Measurements from ENCODE around the gene PANK2. TPM values are rescaled to one million over a fixed set of nuclear protein-coding genes. Genes with fewer than 3 reads are reported as not detected.
"Not testable (repeated sequence)": the region's sequence is repeated elsewhere in the genome, so short reads cannot be mapped to it uniquely, and the experiment has no call there.

Gene PANK2
- total RNA-seq (2014; rRNA removed; shearing (Covaris generic)) (63.4 and 72.0 TPM in 2 replicates), polyA plus RNA-seq (2016; fragmentation: Nextera tagmentation; extraction: Ambion mirVana) (36.1 and 36.8 TPM in 2 replicates)
- long read RNA-seq, transcript PANK2-201 (7 exons, 2,280 nt): major isoform, 25 of 82 reads
- long read RNA-seq, transcript PANK2-202 (7 exons, 1,843 nt): major isoform, 25 of 82 reads
- long read RNA-seq, partial matches to known transcripts: 15 of 82 reads
- long read RNA-seq, other reads (novel, unspliced or antisense): 16 of 82 reads

GRCh38 chr20:3888622-3889488, at the start of gene PANK2:
Gene PANK2, plus strand, starts transcription at chr20:3889387.
- TF ChIP-seq CREB1 (CRISPR knock-in tag; IDR thresholded peaks at IDR 0.05; ENCODE audit: low read depth): peak; percentile 79
- peak; percentile 36 to 57 for TF ChIP-seq CTCF (conservative IDR thresholded peaks at IDR 0.05; ENCODE audit: low read depth in 2 of 2)
- peak; percentile 77 for TF ChIP-seq POLR2AphosphoS5 (IDR thresholded peaks at IDR 0.05; ENCODE audit: low read depth)
- TF ChIP-seq JUNB (IDR thresholded peaks at IDR 0.05; ENCODE audit: unreplicated experiment): no peak
- TF ChIP-seq EZH2 (IDR thresholded peaks at IDR 0.05; ENCODE audit: low read depth, unreplicated experiment): no peak
- ATAC-seq (peak; percentile 94), DNase-seq (ENCODE audit: low spot score) (peak; percentile 100)
- no peaks in the 10 kb centered on the region for H3K36me3 ChIP-seq (ENCODE audit: insufficient read depth)
- Mint-ChIP-seq H3K9me3 (0 out of 3 replicates have a peak, but pooled peaks cover 2% of the 10 kb centered on the region), H3K4me1 (peaks cover 38% of the 10 kb centered on the region), H3K27ac (peak within 1 kb of the TSS; percentile 98), H3K36me3 (ENCODE audit: low read depth) (peaks cover 45% of the 10 kb centered on the region), H3K27me3 (ENCODE audit: insufficient read depth, low read depth, poor library complexity) (peaks cover 19% of the 10 kb centered on the region), H3K4me3 (peak within 1 kb of the TSS; percentile 99)
- peak within 1 kb of the TSS; percentile 92 for H3K4me3 ChIP-seq
- H4K20me1 ChIP-seq (replicated peaks; ENCODE audit: insufficient read depth): peaks cover 31% of the 10 kb centered on the region
- H2AFZ ChIP-seq: peak within 1 kb of the TSS; percentile 19; the same call in 1 of the 2 replicates
- peak within 1 kb of the TSS; percentile 93 for H3K27ac ChIP-seq (ENCODE audit: low read depth)
- no peaks in the 10 kb centered on the region for H3K27me3 ChIP-seq (ENCODE audit: insufficient read depth)
- no peaks in the 10 kb centered on the region for H3K9me2 ChIP-seq (ENCODE audit: insufficient read depth)
- H3K4me2 ChIP-seq: peak within 1 kb of the TSS; percentile 93
- H3F3A ChIP-seq (replicated peaks; ENCODE audit: low read depth): no peaks in the 10 kb centered on the region
- H3K4me1 ChIP-seq (ENCODE audit: insufficient read depth): peaks cover 38% of the 10 kb centered on the region
- H3K79me2 ChIP-seq (replicated peaks; ENCODE audit: insufficient read depth): peaks cover 61% of the 10 kb centered on the region

GRCh38 chr20:3840201-3840600, 49.0 kb upstream of the PANK2 start:
- ATAC-seq; H3K36me3 Mint-ChIP-seq (ENCODE audit: low read depth); H3K27me3 ChIP-seq (ENCODE audit: insufficient read depth); H3K27ac Mint-ChIP-seq; H3K27ac ChIP-seq (ENCODE audit: low read depth); H3K9me2 ChIP-seq (ENCODE audit: insufficient read depth); H3K4me2 ChIP-seq; H4K20me1 ChIP-seq (replicated peaks; ENCODE audit: insufficient read depth); H3K36me3 ChIP-seq (ENCODE audit: insufficient read depth); DNase-seq (ENCODE audit: low spot score); H3K4me1 ChIP-seq (ENCODE audit: insufficient read depth); H3K4me3 Mint-ChIP-seq; H2AFZ ChIP-seq; H3K27me3 Mint-ChIP-seq (ENCODE audit: insufficient read depth, low read depth, poor library complexity); H3K9me3 Mint-ChIP-seq; H3K79me2 ChIP-seq (replicated peaks; ENCODE audit: insufficient read depth); H3F3A ChIP-seq (replicated peaks; ENCODE audit: low read depth); H3K4me3 ChIP-seq; H3K4me1 Mint-ChIP-seq: not testable (repeated sequence)

Measured in GM23338 (cell line).